H9 (cell line): ENCODE results near the gene CERK. TPM values are rescaled to one million over a fixed set of nuclear protein-coding genes. Genes with fewer than 3 reads are reported as not detected.

Experiments
- DNase-seq: peaks from one replicate; pipeline ENCODE4 v3.0.0-alpha.2; 2017
- H2AFZ ChIP-seq: one replicate; pipeline ENCODE4 v1.6.1; 2013; ENCODE audit warnings: mild to moderate bottlenecking, low read length, control low read depth, moderate library complexity
- H2AK5ac ChIP-seq: 2 replicates; pipeline ENCODE4 v1.6.1; 2013; ENCODE audit warnings: low read length, control low read depth, mixed read lengths; ENCODE audit not compliant: insufficient read length
- H2BK120ac ChIP-seq: one replicate; pipeline ENCODE4 v1.6.1; 2013; ENCODE audit warnings: low read depth, mild to moderate bottlenecking, low read length, control low read depth, inconsistent platforms; ENCODE audit not compliant: poor library complexity, severe bottlenecking
- H2BK12ac ChIP-seq: 2 replicates; pipeline ENCODE4 v1.6.1; 2013; ENCODE audit warnings: low read length, control low read depth, mixed read lengths, low read depth; ENCODE audit not compliant: insufficient read length
- H2BK15ac ChIP-seq: 2 replicates; pipeline ENCODE4 v1.6.1; 2013; ENCODE audit warnings: low read depth, low read length, control low read depth
- H2BK20ac ChIP-seq: one replicate; pipeline ENCODE4 v1.6.1; 2013; ENCODE audit warnings: low read depth, mild to moderate bottlenecking, low read length, control low read depth, inconsistent platforms; ENCODE audit not compliant: poor library complexity, severe bottlenecking
- H2BK5ac ChIP-seq: 2 replicates; pipeline ENCODE4 v1.6.1; 2013; ENCODE audit warnings: low read length, control low read depth, mixed read lengths; ENCODE audit not compliant: insufficient read length
- H3K14ac ChIP-seq: 2 replicates; pipeline ENCODE4 v1.6.1; 2013; ENCODE audit warnings: low read length, control low read depth; ENCODE audit not compliant: insufficient read depth
- H3K18ac ChIP-seq: 2 replicates; pipeline ENCODE4 v1.6.1; 2013; ENCODE audit warnings: low read depth, mild to moderate bottlenecking, mixed read lengths, low read length, control low read depth; ENCODE audit not compliant: insufficient read length
- H3K23ac ChIP-seq: 2 replicates; pipeline ENCODE4 v1.6.1; 2013; ENCODE audit warnings: low read length, control low read depth, mixed read lengths, low read depth; ENCODE audit not compliant: insufficient read length
- H3K23me2 ChIP-seq: 2 replicates; pipeline ENCODE4 v1.6.1; 2013; ENCODE audit warnings: low read depth, mild to moderate bottlenecking, mixed read lengths, low read length, control low read depth; ENCODE audit not compliant: insufficient read length, poor library complexity, severe bottlenecking
- H3K27ac ChIP-seq: 2 replicates; pipeline ENCODE4 v1.5.1; 2013; ENCODE audit warnings: low read length, control low read depth, mixed read lengths, low read depth; ENCODE audit not compliant: insufficient read length
- H3K27me3 ChIP-seq: 2 replicates; pipeline ENCODE4 v1.6.1; 2013; ENCODE audit warnings: low read length, control low read depth, inconsistent platforms; ENCODE audit not compliant: insufficient read depth
- H3K4ac ChIP-seq: 2 replicates; pipeline ENCODE4 v1.6.1; 2013; ENCODE audit warnings: low read depth, mild to moderate bottlenecking, control low read depth, inconsistent platforms, low read length, moderate library complexity
- H3K4me1 ChIP-seq: 2 replicates; pipeline ENCODE4 v1.6.1; 2013; ENCODE audit warnings: low read length, control low read depth, inconsistent platforms; ENCODE audit not compliant: insufficient read depth
- H3K4me2 ChIP-seq: 2 replicates; pipeline ENCODE4 v1.6.1; 2013; ENCODE audit warnings: low read length, control low read depth, mixed read lengths; ENCODE audit not compliant: insufficient read length, insufficient read depth
- H3K56ac ChIP-seq: 2 replicates; pipeline ENCODE4 v1.6.1; 2013; ENCODE audit warnings: low read depth, mild to moderate bottlenecking, mixed read lengths, low read length, control low read depth; ENCODE audit not compliant: insufficient read length
- H3K79me1 ChIP-seq: 2 replicates; pipeline ENCODE4 v1.6.1; 2013; ENCODE audit warnings: low read depth, mild to moderate bottlenecking, moderate library complexity, low read length, control low read depth, inconsistent platforms; ENCODE audit not compliant: insufficient read depth, poor library complexity, severe bottlenecking
- H3K79me2 ChIP-seq: 2 replicates; pipeline ENCODE4 v1.6.1; 2013; ENCODE audit warnings: low read length, control low read depth, inconsistent platforms; ENCODE audit not compliant: insufficient read depth
- H3K9ac ChIP-seq: 2 replicates; pipeline ENCODE4 v1.6.1; 2013; ENCODE audit warnings: low read length, control low read depth, mixed read lengths; ENCODE audit not compliant: insufficient read length; ENCODE audit errors: extremely low read depth
- H3K9me3 ChIP-seq: one replicate; pipeline ENCODE4 v1.6.1; 2013; ENCODE audit warnings: low read depth, low read length, inconsistent platforms; ENCODE audit not compliant: control insufficient read depth
- H3T11ph ChIP-seq: one replicate; pipeline ENCODE4 v1.6.1; 2013; ENCODE audit warnings: mild to moderate bottlenecking, low read length, control low read depth, inconsistent platforms
- H4K20me1 ChIP-seq: one replicate; pipeline ENCODE4 v1.6.1; 2013; ENCODE audit not compliant: control insufficient read depth, insufficient read length, insufficient read depth
- H4K5ac ChIP-seq: 2 replicates; pipeline ENCODE4 v1.6.1; 2013; ENCODE audit warnings: low read depth, mild to moderate bottlenecking, mixed read lengths, low read length, control low read depth; ENCODE audit not compliant: insufficient read length
- H4K8ac ChIP-seq: replicated peaks from 2 replicates; pipeline ENCODE4 v1.6.1; 2013; ENCODE audit warnings: low read length, control low read depth, mixed read lengths, low read depth; ENCODE audit not compliant: insufficient read length
- H4K91ac ChIP-seq: 2 replicates; pipeline ENCODE4 v1.6.1; 2013; ENCODE audit warnings: low read depth, mild to moderate bottlenecking, moderate library complexity, mixed read lengths, low read length, control low read depth; ENCODE audit not compliant: insufficient read length
- H3K27ac Mint-ChIP-seq, 3 experiments: 2 replicates in 2 of 3; 3 replicates in 1 of 3; pipeline ENCODE4 v1.8.0; 2020 to 2021; ENCODE audit warnings: mixed read lengths in 3 of 3, mild to moderate bottlenecking in 1 of 3, moderate library complexity in 1 of 3
- H3K27me3 Mint-ChIP-seq: 2 replicates; pipeline ENCODE4 v1.8.0; 2021; ENCODE audit warnings: low read depth, mild to moderate bottlenecking, moderate library complexity, mixed read lengths
- H3K36me3 Mint-ChIP-seq, 3 experiments: 2 replicates in 2 of 3; 3 replicates in 1 of 3; pipeline ENCODE4 v1.8.0; 2020 to 2021; ENCODE audit warnings: low read depth in 3 of 3, mixed read lengths in 3 of 3; ENCODE audit not compliant: insufficient read depth in 1 of 3
- H3K4me1 Mint-ChIP-seq, 2 experiments: 2 replicates each; pipeline ENCODE4 v1.8.0; 2020; ENCODE audit warnings: mixed read lengths in 2 of 2
- H3K4me3 Mint-ChIP-seq, 2 experiments: 2 replicates in 1 of 2; 3 replicates in 1 of 2; pipeline ENCODE4 v1.8.0; 2020 to 2021; ENCODE audit warnings: mild to moderate bottlenecking in 2 of 2, mixed read lengths in 2 of 2, moderate library complexity in 1 of 2
- H3K9me3 Mint-ChIP-seq, 2 experiments: 2 replicates in 1 of 2; 3 replicates in 1 of 2; pipeline ENCODE4 v1.8.0; 2020; ENCODE audit warnings: mild to moderate bottlenecking in 2 of 2, mixed read lengths in 2 of 2, moderate library complexity in 1 of 2
- WGBS: extraction: QIAGEN DNeasy Blood & Tissue Kit; methylation state at CpG from one replicate; pipeline ENCODE4 v1.1.7; 2013; ENCODE audit warnings: missing lambda C conversion rate, low lambda C conversion rate, mixed read lengths; ENCODE audit not compliant: insufficient read length; ENCODE audit errors: extremely low coverage; 5-methylcytosine and 5-hydroxymethylcytosine counted together
- total RNA-seq: library from RNA; stranded (reverse); gene quantifications from 2 replicates; pipeline ENCODE4 v1.2.1, GENCODE V29; 2021
- TF ChIP-seq, protein P1 (sequence below): fragments of 200-600 bp; sonication (generic); conservative IDR thresholded peaks from 3 replicates; pipeline ENCODE4 v1.8.0; 2021; ENCODE audit warnings: antibody characterized with exemption, mild to moderate bottlenecking

CERK gene
- total RNA-seq, 1 experiment from 2014 or later = 47.1 TPM

DNA sequence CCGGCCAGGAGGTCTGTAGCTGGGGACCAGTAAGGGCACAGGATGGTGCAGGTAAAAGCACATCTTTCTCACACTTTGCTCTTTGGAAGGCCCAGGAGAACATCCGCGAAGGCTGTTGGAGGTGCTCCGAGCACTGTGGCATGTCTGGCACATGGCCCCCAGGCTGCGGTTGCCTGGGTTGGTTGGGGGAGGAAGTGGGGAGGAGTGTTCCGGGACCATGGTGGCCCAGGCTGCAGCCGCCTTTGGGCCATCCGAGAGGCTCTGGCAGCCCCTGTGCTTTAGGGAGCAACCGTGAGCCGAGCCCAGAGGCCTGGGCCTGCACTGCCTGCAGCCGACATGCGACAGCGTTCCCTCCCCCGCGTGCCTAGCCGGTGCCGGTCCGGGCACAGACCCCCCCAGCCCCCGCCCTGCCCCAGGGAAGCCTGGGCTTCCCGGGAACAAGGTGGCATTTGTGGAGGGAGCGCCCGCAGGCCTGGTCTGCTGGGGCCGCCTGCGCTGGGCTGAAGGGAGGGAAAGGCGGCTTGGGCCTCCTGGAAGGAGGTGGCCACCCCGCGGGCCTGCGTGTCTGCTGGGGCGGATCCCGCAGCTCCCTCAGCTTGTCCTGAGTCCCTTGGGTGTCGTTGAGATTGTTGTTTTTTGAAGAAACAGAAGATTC lies 59.9 kb downstream of the CERK start:
- Histone ChIP-seq H2BK12ac (no peak overlapping the region), H3K14ac (no peak overlapping the region), H3K4ac (no peak overlapping the region), H3K4me2 (no peak overlapping the region), H3K9ac (no peak overlapping the region), H3K18ac (no peak overlapping the region), H3K4me1 (no peaks in the 10 kb centered on the region; the same call in 1 of the 2 replicates), H4K5ac (no peak overlapping the region), H2AK5ac (no peak overlapping the region), H3K56ac (no peak overlapping the region), H2AFZ (no peak overlapping the region), H3K79me2 (no peaks in the 10 kb centered on the region), H2BK15ac (no peak overlapping the region), H3K23me2 (no peaks in the 10 kb centered on the region), H4K91ac (no peak overlapping the region), H3K27me3 (no peaks in the 10 kb centered on the region), H3K27ac (no peak overlapping the region), H2BK5ac (no peak overlapping the region), H3K79me1 (no peaks in the 10 kb centered on the region), H3K23ac (no peak overlapping the region), H2BK120ac (no peak overlapping the region), H4K8ac (no peak overlapping the region), H4K20me1 (no peaks in the 10 kb centered on the region), H3K9me3 (no peaks in the 10 kb centered on the region), H2BK20ac (no peak overlapping the region), H3T11ph (no peak overlapping the region)
- no CpG with 5 or more reads among the region's 31 CpGs for WGBS
- no peak for DNase-seq
- Mint-ChIP-seq H3K27me3 (no peaks in the 10 kb centered on the region), H3K27ac (peak overlapping the region in 2 of 3 experiments; percentile 65 to 85; a peak in 3 of 7 replicates), H3K36me3 (0 out of 7 replicates have a peak, but pooled peaks cover 0 to 3% (median 0%) of the 10 kb centered on the region in 3 experiments), H3K9me3 (no peaks in the 10 kb centered on the region), H3K4me1 (0 out of 4 replicates have a peak, but pooled peaks cover 0 to 3% of the 10 kb centered on the region in 2 experiments), H3K4me3 (no peak overlapping the region)
- TF ChIP-seq, protein P1, sequence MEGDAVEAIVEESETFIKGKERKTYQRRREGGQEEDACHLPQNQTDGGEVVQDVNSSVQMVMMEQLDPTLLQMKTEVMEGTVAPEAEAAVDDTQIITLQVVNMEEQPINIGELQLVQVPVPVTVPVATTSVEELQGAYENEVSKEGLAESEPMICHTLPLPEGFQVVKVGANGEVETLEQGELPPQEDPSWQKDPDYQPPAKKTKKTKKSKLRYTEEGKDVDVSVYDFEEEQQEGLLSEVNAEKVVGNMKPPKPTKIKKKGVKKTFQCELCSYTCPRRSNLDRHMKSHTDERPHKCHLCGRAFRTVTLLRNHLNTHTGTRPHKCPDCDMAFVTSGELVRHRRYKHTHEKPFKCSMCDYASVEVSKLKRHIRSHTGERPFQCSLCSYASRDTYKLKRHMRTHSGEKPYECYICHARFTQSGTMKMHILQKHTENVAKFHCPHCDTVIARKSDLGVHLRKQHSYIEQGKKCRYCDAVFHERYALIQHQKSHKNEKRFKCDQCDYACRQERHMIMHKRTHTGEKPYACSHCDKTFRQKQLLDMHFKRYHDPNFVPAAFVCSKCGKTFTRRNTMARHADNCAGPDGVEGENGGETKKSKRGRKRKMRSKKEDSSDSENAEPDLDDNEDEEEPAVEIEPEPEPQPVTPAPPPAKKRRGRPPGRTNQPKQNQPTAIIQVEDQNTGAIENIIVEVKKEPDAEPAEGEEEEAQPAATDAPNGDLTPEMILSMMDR = no peak
